Activated CD4-positive, alpha-beta T cell treated with anti-CD3 and anti-CD28 coated beads for 36 hours (primary cell): ENCODE measurements around the gene NRP1. TPM values are rescaled to one million over a fixed set of nuclear protein-coding genes. Genes with fewer than 3 reads are reported as not detected.

Source experiments
- ATAC-seq: fragments of 200-7000 bp; cut with Tn5 transposase; one replicate; pipeline ENCODE4 v1.10.0; 2021; ENCODE audit warnings: mild to moderate bottlenecking, moderate library complexity
- CTCF ChIA-PET: fragments of 350-600 bp; sonication (Branson Sonifier 250); formaldehyde crosslinking; loops from one replicate; lab custom pipeline; 2021; ENCODE audit warnings: antibody characterized with exemption; lab: Charles Lee
- POLR2A ChIA-PET: fragments of 350-600 bp; sonication (Branson Sonifier 250); formaldehyde crosslinking; loops from one replicate; lab custom pipeline; 2021; ENCODE audit warnings: antibody characterized with exemption, inconsistent platforms; lab: Charles Lee
- DNase-seq: peaks from one replicate; pipeline ENCODE4 v3.0.0-alpha.2; 2020
- H3K27ac Mint-ChIP-seq: one replicate; pipeline ENCODE4 v1.8.0; 2021; ENCODE audit warnings: mixed read lengths
- H3K27me3 Mint-ChIP-seq: one replicate; pipeline ENCODE4 v1.8.0; 2021; ENCODE audit warnings: mixed read lengths
- H3K36me3 Mint-ChIP-seq: one replicate; pipeline ENCODE4 v1.8.0; 2021; ENCODE audit warnings: low read depth, mixed read lengths
- H3K4me1 Mint-ChIP-seq: one replicate; pipeline ENCODE4 v1.8.0; 2021; ENCODE audit warnings: mixed read lengths
- H3K4me3 Mint-ChIP-seq: one replicate; pipeline ENCODE4 v1.8.0; 2021; ENCODE audit warnings: mild to moderate bottlenecking, moderate library complexity, mixed read lengths
- H3K9me3 Mint-ChIP-seq: one replicate; pipeline ENCODE4 v1.8.0; 2021; ENCODE audit warnings: low read depth, mixed read lengths
- intact Hi-C, 2 experiments: fragments of 100-400 bp; cut with DNase I in 1 of 2; cut with micrococcal nuclease in 1 of 2; formaldehyde crosslinking; loops; one replicate each; pipeline versions ENCODE4 v1.14.2 to v1.15.1; 2022 to 2024; cut with DNase I, micrococcal nuclease
- total RNA-seq, 2 experiments: library from RNA; stranded (reverse); gene quantifications; one replicate each; pipeline ENCODE4 v1.2.3, GENCODE V29; 2021

Gene NRP1
- total RNA-seq, 2 experiments from 2014 or later, result 0.21 to 0.44 TPM

DNA sequence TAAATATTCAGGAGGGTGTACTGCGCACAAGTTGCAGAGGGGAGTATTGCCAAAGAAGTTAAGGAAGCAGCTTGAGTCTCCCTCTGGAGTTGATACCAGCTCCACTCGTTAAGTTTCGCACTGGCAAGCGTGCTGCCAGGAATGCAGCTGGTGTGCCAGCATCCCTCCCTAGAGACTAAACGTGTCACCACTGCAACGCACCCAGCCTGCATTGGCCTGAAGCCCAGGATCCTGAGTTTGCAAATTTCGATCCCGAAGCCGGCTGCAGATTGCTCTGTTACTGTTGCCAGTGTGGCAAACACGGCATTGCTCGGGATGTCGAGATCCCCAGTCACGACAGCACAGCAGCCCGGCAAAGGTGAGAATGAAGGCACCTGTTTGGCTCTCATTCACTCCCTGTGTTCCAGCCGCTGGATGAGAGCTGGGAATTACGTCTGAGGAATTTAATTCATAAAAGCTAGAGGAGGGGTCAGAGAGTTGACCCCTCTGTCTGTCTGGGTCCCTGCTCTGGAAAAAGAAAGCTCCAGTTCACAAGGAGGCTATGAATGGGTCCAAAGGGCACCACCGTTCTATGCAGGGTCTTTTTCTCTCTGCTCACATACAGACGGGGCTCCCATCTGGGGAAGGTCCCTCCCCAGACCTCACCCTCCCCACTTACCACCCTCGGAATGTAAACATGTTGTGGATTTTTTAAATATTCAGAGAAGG lies 61.0 kb downstream of the NRP1 start:
- no peaks in the 10 kb centered on the region for H3K4me1 Mint-ChIP-seq
- H3K9me3 Mint-ChIP-seq, result no peaks in the 10 kb centered on the region
- ChIA-PET POLR2A (no interaction called here), CTCF (interaction anchor here (0.8 to 1.4 kb wide), 2 partner anchors 10 to 14 kb away, joined by 3 to 4 read pairs; no protein-coding TSS in a partner anchor)
- H3K4me3 Mint-ChIP-seq, result no peak overlapping the region
- DNase-seq (no peak), ATAC-seq (no peak)
- H3K27ac Mint-ChIP-seq, result no peak overlapping the region
- H3K27me3 Mint-ChIP-seq, result peaks cover 38% of the 10 kb centered on the region
- intact Hi-C loops, result no loop called here
- no peaks in the 10 kb centered on the region for H3K36me3 Mint-ChIP-seq

- ATAC-seq, result no peak
- DNase-seq, result no peak
- Mint-ChIP-seq H3K27me3 (peaks cover 42% of the 10 kb centered on the region), H3K4me1 (no peaks in the 10 kb centered on the region), H3K9me3 (no peaks in the 10 kb centered on the region), H3K4me3 (no peak overlapping the region), H3K27ac (no peak overlapping the region), H3K36me3 (no peaks in the 10 kb centered on the region)
- ChIA-PET CTCF (interaction anchor here (0.6 to 1.4 kb wide), 3 partner anchors 9 to 105 kb away, joined by 3 to 4 read pairs (median 3); no protein-coding TSS in a partner anchor), POLR2A (no interaction called here)
- intact Hi-C loops, result no loop called here
These were observed 61.8 kb downstream of the NRP1 start for GRCh38 chr10:33272635-33273034.

DNA sequence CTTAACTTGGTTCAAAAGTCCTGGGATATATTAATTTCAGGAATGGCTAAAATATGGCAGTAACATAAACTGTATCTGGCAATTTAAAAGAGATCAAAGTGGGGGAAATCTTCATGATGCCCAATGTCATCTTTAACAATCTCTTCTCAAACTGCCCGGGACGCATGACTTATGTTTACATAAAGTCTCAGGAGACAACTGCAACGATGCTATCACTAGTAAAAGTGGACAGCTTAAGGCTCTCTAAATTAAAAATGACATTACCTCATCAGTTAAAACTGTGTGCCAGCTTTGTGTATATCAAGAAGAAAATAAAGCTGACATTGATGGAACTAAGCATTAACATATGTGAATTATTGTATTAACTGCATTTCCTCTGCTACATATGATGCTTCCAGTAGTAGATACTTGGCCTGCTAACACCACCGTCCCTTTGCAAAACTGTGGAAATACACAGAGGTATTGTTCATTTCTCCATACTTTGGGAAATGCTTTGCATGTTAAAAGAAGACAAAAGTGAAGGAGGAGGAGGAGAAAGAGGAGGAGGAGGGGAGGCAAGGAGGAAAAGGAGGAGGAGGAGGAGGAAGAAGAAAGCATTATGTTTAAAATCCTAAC lies 62.4 kb downstream of the NRP1 start:
- Mint-ChIP-seq H3K27me3 (peaks cover 46% of the 10 kb centered on the region), H3K27ac (no peak overlapping the region)
- ATAC-seq, result no peak

DNA sequence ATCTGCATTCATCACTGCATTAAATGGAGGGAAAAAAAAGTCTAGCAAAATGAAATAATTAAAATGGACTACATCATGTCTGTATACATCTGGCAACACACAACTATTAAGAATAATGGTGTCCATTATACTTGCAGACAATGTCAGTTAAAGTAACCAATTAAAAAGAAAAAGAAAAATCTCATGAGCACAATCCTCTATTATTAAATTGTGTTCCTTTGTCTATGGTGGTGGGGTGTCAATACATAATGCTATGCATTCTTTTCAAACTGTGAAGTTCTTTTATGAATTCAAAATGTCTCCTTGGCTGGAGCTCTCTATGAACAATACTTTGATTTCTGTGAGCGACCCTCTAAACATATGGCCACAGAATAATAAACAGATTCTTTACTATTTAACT lies 63.5 kb downstream of the NRP1 start:
- Mint-ChIP-seq H3K4me1 (no peaks in the 10 kb centered on the region), H3K27ac (no peak overlapping the region), H3K4me3 (no peak overlapping the region), H3K9me3 (peaks cover 1% of the 10 kb centered on the region), H3K27me3 (peaks cover 43% of the 10 kb centered on the region), H3K36me3 (no peaks in the 10 kb centered on the region)
- POLR2A ChIA-PET, result no interaction called here
- CTCF ChIA-PET, result no interaction called here
- intact Hi-C loops, result no loop called here
- DNase-seq, result no peak
- no peak for ATAC-seq

More for the DNA sequence above, 62.4 kb downstream of the NRP1 start:
- ChIA-PET POLR2A (no interaction called here), CTCF (interaction anchor here (0.6 to 1.4 kb wide), 2 partner anchors 16 to 105 kb away, joined by 3 to 4 read pairs; no protein-coding TSS in a partner anchor)
- no peaks in the 10 kb centered on the region for H3K9me3 Mint-ChIP-seq
- DNase-seq, result no peak
- no peaks in the 10 kb centered on the region for H3K36me3 Mint-ChIP-seq
- intact Hi-C loops, result no loop called here
- H3K4me1 Mint-ChIP-seq, result no peaks in the 10 kb centered on the region
- no peak overlapping the region for H3K4me3 Mint-ChIP-seq

DNA sequence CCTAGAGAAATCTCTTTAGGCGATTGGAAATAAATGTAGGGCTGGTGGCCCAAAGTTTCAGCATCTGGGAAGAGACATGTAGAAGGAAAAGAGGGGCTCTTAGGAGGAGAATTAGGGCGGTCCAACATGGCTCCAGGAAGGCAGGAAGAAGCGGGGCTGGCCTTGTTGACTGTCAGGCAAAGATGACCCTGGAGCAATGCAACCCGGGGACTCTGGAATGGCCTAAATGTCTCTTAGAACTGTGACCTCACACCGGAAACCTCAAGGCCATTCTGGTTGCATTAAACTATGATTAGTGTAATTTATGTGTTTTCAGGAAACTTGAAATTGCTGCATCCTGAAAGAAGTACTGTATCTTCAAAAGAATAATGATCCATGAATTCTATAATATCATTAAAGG lies 66.8 kb downstream of the NRP1 start:
- Mint-ChIP-seq H3K36me3 (no peaks in the 10 kb centered on the region), H3K4me1 (peaks cover 22% of the 10 kb centered on the region), H3K4me3 (no peak overlapping the region), H3K27ac (no peak overlapping the region), H3K27me3 (peaks cover 29% of the 10 kb centered on the region), H3K9me3 (peaks cover 1% of the 10 kb centered on the region)
- ATAC-seq, result no peak
- no peak for DNase-seq
- CTCF ChIA-PET, result no interaction called here
- intact Hi-C loops, result no loop called here
- POLR2A ChIA-PET, result no interaction called here

DNA sequence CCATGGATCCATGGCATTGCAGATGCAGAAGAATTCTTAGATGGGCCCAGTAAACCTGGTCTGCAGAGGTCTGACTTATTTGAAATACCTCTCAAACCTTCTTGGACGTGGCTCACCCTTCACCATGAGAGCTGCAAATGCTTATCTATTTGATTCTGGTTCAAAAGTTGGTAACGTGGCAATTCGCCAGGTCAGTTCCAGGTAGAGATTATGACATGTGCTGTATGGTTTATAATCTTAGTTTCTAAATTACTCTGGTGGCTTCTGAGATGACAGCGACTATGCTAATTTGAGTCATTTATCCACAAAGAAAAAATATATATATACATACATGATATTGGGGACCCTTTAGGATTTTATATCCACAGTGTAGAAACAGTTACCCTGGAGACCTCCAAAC lies 68.8 kb downstream of the NRP1 start:
- peaks cover 1% of the 10 kb centered on the region for H3K9me3 Mint-ChIP-seq
- peaks cover 22% of the 10 kb centered on the region for H3K4me1 Mint-ChIP-seq
- H3K36me3 Mint-ChIP-seq, result peaks cover 2% of the 10 kb centered on the region
- peak; percentile 84 for DNase-seq
- intact Hi-C loops, result loop anchor here (1.0 to 2.0 kb wide), 6 partner anchors 12 to 857 kb away; no protein-coding TSS in a partner anchor
- CTCF ChIA-PET, result interaction anchor here (1.1 kb wide), 1 partner anchor 14 kb away, joined by 3 read pairs; no protein-coding TSS in a partner anchor
- ATAC-seq, result peak; percentile 47
- H3K4me3 Mint-ChIP-seq, result no peak overlapping the region
- POLR2A ChIA-PET, result no interaction called here
- peaks cover 29% of the 10 kb centered on the region for H3K27me3 Mint-ChIP-seq
- no peak overlapping the region for H3K27ac Mint-ChIP-seq

GRCh38 chr10:33263453-33263852 lies 71.0 kb downstream of the NRP1 start:
- ATAC-seq (no peak), DNase-seq (no peak)
- intact Hi-C loops, result loop anchor here in 1 of 2 experiments (1.0 kb wide), 1 partner anchor 10 kb away; no protein-coding TSS in a partner anchor
- no peak overlapping the region for H3K27ac Mint-ChIP-seq
- peaks cover 1% of the 10 kb centered on the region for H3K9me3 Mint-ChIP-seq
- H3K36me3 Mint-ChIP-seq, result peaks cover 2% of the 10 kb centered on the region
- H3K4me3 Mint-ChIP-seq, result no peak overlapping the region
- peaks cover 30% of the 10 kb centered on the region for H3K27me3 Mint-ChIP-seq
- H3K4me1 Mint-ChIP-seq, result peaks cover 22% of the 10 kb centered on the region
- ChIA-PET POLR2A (no interaction called here), CTCF (interaction anchor here (0.7 to 1.3 kb wide), 5 partner anchors 10 to 283 kb away, joined by 3 to 4 read pairs (median 3); no protein-coding TSS in a partner anchor)

- H3K36me3 Mint-ChIP-seq, result peaks cover 2% of the 10 kb centered on the region
- ChIA-PET POLR2A (no interaction called here), CTCF (interaction anchor here (1.0 to 1.3 kb wide), 3 partner anchors 12 to 103 kb away, joined by 3 to 4 read pairs (median 3); no protein-coding TSS in a partner anchor)
- H3K4me3 Mint-ChIP-seq, result no peak overlapping the region
- DNase-seq (no peak), ATAC-seq (no peak)
- H3K9me3 Mint-ChIP-seq, result peaks cover 1% of the 10 kb centered on the region
- H3K27me3 Mint-ChIP-seq, result peaks cover 31% of the 10 kb centered on the region
- H3K4me1 Mint-ChIP-seq, result peaks cover 22% of the 10 kb centered on the region
- intact Hi-C loops, result loop anchor here in 1 of 2 experiments (1.0 kb wide), 1 partner anchor 10 kb away; no protein-coding TSS in a partner anchor
- no peak overlapping the region for H3K27ac Mint-ChIP-seq
These were observed 71.6 kb downstream of the NRP1 start for GRCh38 chr10:33262871-33263270.

GRCh38 chr10:33260403-33261149 lies 73.9 kb downstream of the NRP1 start:
- DNase-seq (no peak), ATAC-seq (no peak)
- Mint-ChIP-seq H3K4me3 (no peak overlapping the region), H3K9me3 (no peaks in the 10 kb centered on the region), H3K4me1 (peaks cover 21% of the 10 kb centered on the region), H3K36me3 (peaks cover 2% of the 10 kb centered on the region), H3K27me3 (peaks cover 41% of the 10 kb centered on the region), H3K27ac (no peak overlapping the region)
- intact Hi-C loops, result no loop called here
- ChIA-PET POLR2A (no interaction called here), CTCF (interaction anchor here (0.6 kb wide), 1 partner anchor 252 kb away, joined by 3 read pairs; no protein-coding TSS in a partner anchor)

DNA sequence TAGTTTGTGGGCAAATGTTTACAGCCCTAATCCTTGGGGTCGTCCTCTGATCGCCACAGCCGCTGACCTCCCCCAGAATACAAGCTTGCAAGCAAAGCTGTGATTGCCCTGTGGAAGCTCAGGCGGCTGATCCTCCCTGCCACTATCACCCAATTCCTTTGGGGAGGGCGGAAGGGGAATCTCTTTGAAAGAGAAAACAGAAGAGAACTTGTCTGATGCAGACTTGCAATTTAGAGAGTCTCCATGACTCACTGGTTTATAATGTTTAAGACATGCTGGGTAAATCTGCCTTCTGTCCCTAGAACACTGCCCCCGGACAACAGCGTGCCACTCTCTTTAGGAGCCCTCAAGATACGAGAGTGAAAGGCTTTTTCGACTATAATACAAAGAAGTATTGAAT lies 75.5 kb downstream of the NRP1 start:
- intact Hi-C loops, result no loop called here

DNA sequence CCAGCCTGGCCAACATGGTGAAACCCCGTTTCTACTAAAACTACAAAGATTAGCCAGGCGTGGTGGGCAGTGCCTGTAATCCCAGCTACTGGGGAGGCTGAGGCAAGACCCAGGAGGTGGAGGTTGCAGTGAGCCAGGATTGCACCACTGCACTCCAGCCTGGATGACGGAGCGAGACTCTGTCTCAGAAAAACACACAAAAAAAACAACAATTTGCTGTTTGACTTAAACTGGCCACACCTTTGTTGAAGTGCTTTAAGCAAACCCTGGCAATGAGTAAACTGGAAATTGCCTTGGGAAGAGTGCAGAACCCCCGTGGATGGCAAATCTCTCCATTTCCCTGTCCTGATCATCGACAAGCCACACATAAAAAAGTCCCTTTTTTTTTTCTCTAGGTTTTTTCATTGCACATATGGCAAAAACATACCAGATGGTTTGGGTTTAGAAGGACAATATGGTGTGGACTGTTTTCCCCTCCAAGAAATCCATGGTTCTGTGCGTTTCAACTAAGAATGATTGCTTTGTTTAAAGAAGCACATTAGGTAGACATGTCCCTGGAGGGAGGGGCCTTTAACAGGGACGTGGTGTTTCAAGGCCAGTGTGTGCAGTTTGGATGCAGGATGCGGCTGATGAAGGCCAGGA lies 76.9 kb downstream of the NRP1 start:
- ATAC-seq, result no peak
- H3K4me1 Mint-ChIP-seq, result peaks cover 14% of the 10 kb centered on the region
- H3K9me3 Mint-ChIP-seq, result no peaks in the 10 kb centered on the region
- H3K36me3 Mint-ChIP-seq, result peaks cover under 1% of the 10 kb centered on the region
- no peak overlapping the region for H3K4me3 Mint-ChIP-seq
- peaks cover 48% of the 10 kb centered on the region for H3K27me3 Mint-ChIP-seq
- ChIA-PET CTCF (no interaction called here), POLR2A (no interaction called here)
- DNase-seq, result no peak
- no peak overlapping the region for H3K27ac Mint-ChIP-seq
- intact Hi-C loops, result no loop called here

More for the DNA sequence above, 75.5 kb downstream of the NRP1 start:
- Mint-ChIP-seq H3K9me3 (no peaks in the 10 kb centered on the region), H3K4me3 (no peak overlapping the region), H3K27ac (no peak overlapping the region), H3K36me3 (peaks cover 2% of the 10 kb centered on the region), H3K27me3 (peaks cover 49% of the 10 kb centered on the region), H3K4me1 (peaks cover 6% of the 10 kb centered on the region)
- DNase-seq (no peak), ATAC-seq (no peak)
- ChIA-PET CTCF (interaction anchor here (0.9 kb wide), 1 partner anchor 16 kb away, joined by 3 read pairs; no protein-coding TSS in a partner anchor), POLR2A (no interaction called here)
